Endothelial cell of umbilical vein (primary cell): ENCODE results near the gene TRIM40.

ENCODE experiments used
- EZH2 ChIP-seq: IDR thresholded peaks from 2 replicates; pipeline ENCODE4 v1.6.1; 2012; ENCODE audit warnings: borderline replicate concordance, low read depth, mild to moderate bottlenecking, moderate library complexity, low read length, inconsistent platforms; ENCODE audit not compliant: severe bottlenecking
- FOS ChIP-seq: IDR thresholded peaks from 2 replicates; pipeline ENCODE4 v1.6.1; 2011; ENCODE audit warnings: mild to moderate bottlenecking, low read length, moderate library complexity, borderline replicate concordance; ENCODE audit not compliant: insufficient read depth
- GATA2 ChIP-seq: IDR thresholded peaks from 2 replicates; pipeline ENCODE4 v1.7.0; 2011; ENCODE audit warnings: low read depth, mild to moderate bottlenecking, moderate library complexity, mixed read lengths, low read length; ENCODE audit not compliant: insufficient read length, insufficient read depth
- JUN ChIP-seq: IDR thresholded peaks from 2 replicates; pipeline ENCODE4 v1.6.1; 2011; ENCODE audit warnings: borderline replicate concordance, low read depth; ENCODE audit not compliant: insufficient read length, insufficient read depth
- MYC ChIP-seq: IDR thresholded peaks from one replicate; pipeline ENCODE4 v1.6.1; 2011; ENCODE audit warnings: mild to moderate bottlenecking, low read depth, low read length
- POLR2A ChIP-seq: IDR thresholded peaks from 2 replicates; pipeline ENCODE4 v1.6.1; 2012; ENCODE audit warnings: low read depth, mild to moderate bottlenecking, control low read depth, low read length
- POLR2AphosphoS5 ChIP-seq: IDR thresholded peaks from 2 replicates; pipeline ENCODE4 v1.6.1; 2012; ENCODE audit warnings: low read depth, mild to moderate bottlenecking, control low read depth, low read length, moderate library complexity; ENCODE audit not compliant: insufficient read depth
- TF ChIP-seq, protein P1 (sequence below), 2 donors: IDR thresholded peaks; 1 replicate in 1 of 2; 2 replicates in 1 of 2; pipeline ENCODE4 v1.5.1; 2011; ENCODE audit warnings: low read length in 2 of 2, mild to moderate bottlenecking in 2 of 2, moderate library complexity in 2 of 2, control low read depth in 1 of 2, inconsistent platforms in 1 of 2, low read depth in 1 of 2; ENCODE audit not compliant: insufficient read depth in 1 of 2; ENCODE audit errors: extremely low read depth in 1 of 2
- TF ChIP-seq, protein P2 (sequence below): IDR thresholded peaks from 2 replicates; pipeline ENCODE4 v1.6.1; 2011; ENCODE audit not compliant: insufficient read depth, insufficient read length

DNA sequence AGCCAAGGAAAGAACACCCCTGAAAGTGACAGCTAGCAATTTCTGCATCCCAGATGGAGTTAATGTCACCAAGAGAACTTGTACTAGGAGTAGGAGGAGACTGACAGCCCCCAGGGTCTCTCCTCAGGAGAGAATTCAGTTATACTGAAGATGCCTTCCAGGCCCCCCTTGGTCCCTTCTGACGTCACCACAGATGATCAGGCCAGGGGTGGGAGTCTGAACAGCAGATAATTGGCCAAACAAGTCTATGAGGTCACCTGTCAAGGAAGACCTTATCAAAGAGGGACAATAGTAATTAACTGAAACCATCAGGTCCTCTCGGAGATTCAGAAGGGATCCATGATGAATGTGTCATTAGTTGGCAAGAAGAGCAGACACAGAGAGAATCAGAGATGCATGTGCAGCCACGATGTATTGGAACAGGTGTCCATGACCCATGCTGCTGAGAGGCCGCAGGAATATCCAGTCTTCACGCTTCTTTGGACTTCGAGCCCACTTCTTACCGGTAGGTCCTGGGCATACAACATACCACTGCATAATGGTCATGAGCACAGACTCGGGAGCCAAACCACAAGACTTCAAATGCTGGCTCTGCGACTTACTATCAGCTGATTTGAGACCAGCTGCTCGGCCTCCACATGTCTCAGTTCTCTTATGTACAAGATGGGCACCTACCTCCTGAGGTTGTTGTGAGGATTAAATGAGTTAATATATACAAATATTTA lies 14.9 kb downstream of the TRIM40 start:
- TF ChIP-seq, protein P1, sequence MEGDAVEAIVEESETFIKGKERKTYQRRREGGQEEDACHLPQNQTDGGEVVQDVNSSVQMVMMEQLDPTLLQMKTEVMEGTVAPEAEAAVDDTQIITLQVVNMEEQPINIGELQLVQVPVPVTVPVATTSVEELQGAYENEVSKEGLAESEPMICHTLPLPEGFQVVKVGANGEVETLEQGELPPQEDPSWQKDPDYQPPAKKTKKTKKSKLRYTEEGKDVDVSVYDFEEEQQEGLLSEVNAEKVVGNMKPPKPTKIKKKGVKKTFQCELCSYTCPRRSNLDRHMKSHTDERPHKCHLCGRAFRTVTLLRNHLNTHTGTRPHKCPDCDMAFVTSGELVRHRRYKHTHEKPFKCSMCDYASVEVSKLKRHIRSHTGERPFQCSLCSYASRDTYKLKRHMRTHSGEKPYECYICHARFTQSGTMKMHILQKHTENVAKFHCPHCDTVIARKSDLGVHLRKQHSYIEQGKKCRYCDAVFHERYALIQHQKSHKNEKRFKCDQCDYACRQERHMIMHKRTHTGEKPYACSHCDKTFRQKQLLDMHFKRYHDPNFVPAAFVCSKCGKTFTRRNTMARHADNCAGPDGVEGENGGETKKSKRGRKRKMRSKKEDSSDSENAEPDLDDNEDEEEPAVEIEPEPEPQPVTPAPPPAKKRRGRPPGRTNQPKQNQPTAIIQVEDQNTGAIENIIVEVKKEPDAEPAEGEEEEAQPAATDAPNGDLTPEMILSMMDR (IDR thresholded peaks at IDR 0.05; ENCODE audit: extremely low read depth in 1 of 2, insufficient read depth in 1 of 2, low read depth in 1 of 2, low read length in 2 of 2), result no peak
- TF ChIP-seq EZH2, result no peak
- no peak for TF ChIP-seq MYC
- no peak for TF ChIP-seq GATA2
- no peak for TF ChIP-seq POLR2A
- TF ChIP-seq JUN, result no peak
- TF ChIP-seq POLR2AphosphoS5, result no peak
- TF ChIP-seq, protein P2, sequence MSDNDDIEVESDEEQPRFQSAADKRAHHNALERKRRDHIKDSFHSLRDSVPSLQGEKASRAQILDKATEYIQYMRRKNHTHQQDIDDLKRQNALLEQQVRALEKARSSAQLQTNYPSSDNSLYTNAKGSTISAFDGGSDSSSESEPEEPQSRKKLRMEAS, result no peak
- TF ChIP-seq FOS, result no peak
